ENCODE data around the gene ADAMTSL5. TPM values are rescaled to one million over a fixed set of nuclear protein-coding genes. Genes with fewer than 3 reads are reported as not detected.
A peak's percentile ranks its signal among the peaks of the same experiment; 100 is the strongest.

ADAMTSL5 gene
- total RNA-seq, 1 experiment from 2014 or later = 23.9 TPM

DNA sequence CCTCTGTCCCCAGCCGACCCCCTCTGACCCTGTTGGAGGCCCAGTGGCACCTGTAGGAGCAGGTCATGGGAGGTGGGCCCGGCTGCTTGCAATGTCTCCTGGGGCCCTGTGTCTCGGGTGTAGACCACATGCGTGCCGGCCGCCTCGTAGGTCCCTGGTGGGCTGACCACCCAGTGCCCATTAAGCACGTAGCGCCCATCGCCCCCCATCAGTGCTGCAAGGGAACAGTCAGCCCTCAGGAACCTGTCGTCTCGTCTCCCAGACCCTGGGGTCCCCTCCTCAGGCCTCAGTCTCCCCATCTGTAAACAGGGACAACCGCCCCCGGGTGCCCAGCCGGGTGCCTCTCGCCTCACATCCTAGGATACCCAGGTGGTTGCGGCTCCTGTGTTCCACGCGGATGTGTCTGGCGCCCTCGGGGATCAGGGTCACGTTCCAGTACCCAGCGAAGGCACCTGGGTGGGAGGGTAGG is 5.6 kb downstream of the ADAMTSL5 start:
- TF ChIP-seq, protein P1, sequence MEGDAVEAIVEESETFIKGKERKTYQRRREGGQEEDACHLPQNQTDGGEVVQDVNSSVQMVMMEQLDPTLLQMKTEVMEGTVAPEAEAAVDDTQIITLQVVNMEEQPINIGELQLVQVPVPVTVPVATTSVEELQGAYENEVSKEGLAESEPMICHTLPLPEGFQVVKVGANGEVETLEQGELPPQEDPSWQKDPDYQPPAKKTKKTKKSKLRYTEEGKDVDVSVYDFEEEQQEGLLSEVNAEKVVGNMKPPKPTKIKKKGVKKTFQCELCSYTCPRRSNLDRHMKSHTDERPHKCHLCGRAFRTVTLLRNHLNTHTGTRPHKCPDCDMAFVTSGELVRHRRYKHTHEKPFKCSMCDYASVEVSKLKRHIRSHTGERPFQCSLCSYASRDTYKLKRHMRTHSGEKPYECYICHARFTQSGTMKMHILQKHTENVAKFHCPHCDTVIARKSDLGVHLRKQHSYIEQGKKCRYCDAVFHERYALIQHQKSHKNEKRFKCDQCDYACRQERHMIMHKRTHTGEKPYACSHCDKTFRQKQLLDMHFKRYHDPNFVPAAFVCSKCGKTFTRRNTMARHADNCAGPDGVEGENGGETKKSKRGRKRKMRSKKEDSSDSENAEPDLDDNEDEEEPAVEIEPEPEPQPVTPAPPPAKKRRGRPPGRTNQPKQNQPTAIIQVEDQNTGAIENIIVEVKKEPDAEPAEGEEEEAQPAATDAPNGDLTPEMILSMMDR (IDR thresholded peaks at IDR 0.05; ENCODE audit: insufficient read depth in 1 of 2, low read depth in 1 of 2, low read length in 1 of 2, severe bottlenecking in 1 of 2, unreplicated experiment in 1 of 2) = no peak
- no peaks in the 10 kb centered on the region for H3K9me3 Mint-ChIP-seq (ENCODE audit: unreplicated experiment)
- no TSS peak for BruUV-seq (replicated peaks)
- no peaks in the 10 kb centered on the region for H3K27me3 ChIP-seq (replicated peaks; ENCODE audit: control insufficient read depth, insufficient read depth, low read length)
- peaks cover 12% of the 10 kb centered on the region for H3K4me1 Mint-ChIP-seq (ENCODE audit: low read depth, unreplicated experiment)
- H3K27ac Mint-ChIP-seq (ENCODE audit: unreplicated experiment) = peak overlapping the region; percentile 96
- ChIA-PET POLR2A (no interaction called here), CTCF (no interaction called here)
- no peak overlapping the region for H3K4me3 ChIP-seq (ENCODE audit: low read depth, low read length)
- peaks cover 32% of the 10 kb centered on the region for H3K4me1 ChIP-seq
- intact Hi-C loops (cut with micrococcal nuclease; ENCODE audit: unreplicated experiment) = no loop called here
- H3K4me3 Mint-ChIP-seq (ENCODE audit: unreplicated experiment) = peak overlapping the region; percentile 94
- H3K27me3 Mint-ChIP-seq (ENCODE audit: insufficient read depth, unreplicated experiment) = no peaks in the 10 kb centered on the region
- peaks cover 1% of the 10 kb centered on the region; the same call in 1 of the 2 replicates for H3K36me3 ChIP-seq (ENCODE audit: control insufficient read depth, insufficient read depth, low read length)
- DNase-seq = no peak
- H3K9me3 ChIP-seq = no peaks in the 10 kb centered on the region
- peaks cover 37% of the 10 kb centered on the region for H3K36me3 Mint-ChIP-seq (ENCODE audit: insufficient read depth, unreplicated experiment)

DNA sequence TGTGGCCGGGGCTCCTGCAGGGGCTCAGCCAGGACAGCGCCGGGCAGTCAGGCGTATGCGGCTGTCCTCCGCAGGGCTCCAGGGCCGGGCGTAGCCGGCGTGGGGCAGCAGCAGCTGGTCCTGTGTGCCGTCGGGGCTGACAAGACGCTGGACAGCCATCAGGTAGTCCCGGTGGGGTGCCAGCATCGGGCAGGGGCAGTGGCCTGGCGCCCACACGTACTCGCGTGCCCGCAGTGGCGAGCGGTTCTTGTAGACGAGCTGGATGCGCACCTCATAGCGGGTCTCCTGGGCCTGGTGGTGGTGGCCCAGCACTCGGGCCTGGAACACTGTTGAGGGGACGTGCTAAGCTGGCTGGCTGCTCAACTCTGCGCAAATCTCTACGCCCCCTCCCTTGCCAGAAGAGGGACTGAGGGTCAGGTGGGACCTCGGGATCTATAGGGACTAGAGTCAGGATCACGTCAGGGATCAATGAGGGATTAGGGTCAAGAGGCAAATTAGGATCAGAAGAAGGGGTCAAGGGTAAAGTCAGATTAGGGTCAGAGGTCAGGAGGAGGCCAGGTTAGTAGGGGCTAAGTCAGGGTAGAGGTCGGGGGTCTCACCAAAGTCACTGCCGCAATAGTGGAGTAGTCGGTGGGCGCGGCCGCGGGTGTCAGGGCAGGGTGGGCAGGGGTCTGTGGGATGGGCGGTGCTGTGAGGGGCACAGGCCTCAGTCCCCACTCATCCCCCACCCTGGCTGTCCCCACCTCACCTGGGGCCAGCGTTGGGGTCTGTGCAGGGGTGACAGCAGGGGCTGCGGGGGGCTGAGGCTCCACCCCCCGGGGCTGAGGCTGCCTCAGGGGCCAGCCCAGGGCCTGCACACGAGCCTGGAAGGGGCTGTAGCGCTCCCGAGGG is 6.6 kb downstream of the ADAMTSL5 start:
- peaks cover 12% of the 10 kb centered on the region for H3K4me1 Mint-ChIP-seq (ENCODE audit: low read depth, unreplicated experiment)
- peaks cover 46% of the 10 kb centered on the region for H3K36me3 Mint-ChIP-seq (ENCODE audit: insufficient read depth, unreplicated experiment)
- BruUV-seq (replicated peaks) = no TSS peak
- no peaks in the 10 kb centered on the region for H3K9me3 ChIP-seq
- H3K9me3 Mint-ChIP-seq (ENCODE audit: unreplicated experiment) = no peaks in the 10 kb centered on the region
- intact Hi-C loops (cut with micrococcal nuclease; ENCODE audit: unreplicated experiment) = no loop called here
- TF ChIP-seq, protein P1 (IDR thresholded peaks at IDR 0.05; ENCODE audit: insufficient read depth in 1 of 2, low read depth in 1 of 2, low read length in 1 of 2, severe bottlenecking in 1 of 2, unreplicated experiment in 1 of 2) = no peak
- H3K27ac Mint-ChIP-seq (ENCODE audit: unreplicated experiment) = peak overlapping the region; percentile 69
- no peak for DNase-seq
- no peak overlapping the region for H3K4me3 ChIP-seq (ENCODE audit: low read depth, low read length)
- H3K4me3 Mint-ChIP-seq (ENCODE audit: unreplicated experiment) = peak overlapping the region; percentile 17
- CTCF ChIA-PET = no interaction called here
- peaks cover 1% of the 10 kb centered on the region; the same call in 1 of the 2 replicates for H3K36me3 ChIP-seq (ENCODE audit: control insufficient read depth, insufficient read depth, low read length)
- no peaks in the 10 kb centered on the region for H3K27me3 ChIP-seq (replicated peaks; ENCODE audit: control insufficient read depth, insufficient read depth, low read length)
- POLR2A ChIA-PET = no interaction called here
- peaks cover 26% of the 10 kb centered on the region for H3K4me1 ChIP-seq
- no peaks in the 10 kb centered on the region for H3K27me3 Mint-ChIP-seq (ENCODE audit: insufficient read depth, unreplicated experiment)

DNA sequence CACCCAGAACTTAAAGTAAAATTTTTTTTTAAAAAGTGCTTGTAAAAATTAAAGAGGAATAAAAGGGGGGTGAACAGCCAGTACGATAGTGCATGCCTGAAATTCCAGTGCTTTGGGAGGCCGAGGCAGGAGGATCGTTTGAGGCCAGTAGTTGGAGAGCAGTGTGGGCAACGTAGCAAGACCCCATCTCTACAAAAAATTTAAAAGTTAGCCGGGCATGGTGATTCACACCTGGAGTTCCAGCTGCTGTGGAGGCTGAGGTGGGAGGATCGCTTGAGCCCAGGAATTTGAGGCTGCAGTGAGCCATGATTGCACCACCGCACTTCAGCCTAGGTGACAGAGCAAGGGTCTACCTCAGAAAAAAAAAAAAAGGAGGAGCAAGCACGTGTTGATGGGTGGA is 7.8 kb downstream of the ADAMTSL5 start:
- no peaks in the 10 kb centered on the region for H3K9me3 Mint-ChIP-seq (ENCODE audit: unreplicated experiment)
- no peaks in the 10 kb centered on the region for H3K27me3 Mint-ChIP-seq (ENCODE audit: insufficient read depth, unreplicated experiment)
- TF ChIP-seq, protein P1 (IDR thresholded peaks at IDR 0.05; ENCODE audit: insufficient read depth in 1 of 2, low read depth in 1 of 2, low read length in 1 of 2, severe bottlenecking in 1 of 2, unreplicated experiment in 1 of 2) = no peak
- POLR2A ChIA-PET = no interaction called here
- no peaks in the 10 kb centered on the region for H3K36me3 ChIP-seq (ENCODE audit: control insufficient read depth, insufficient read depth, low read length)
- peaks cover 4% of the 10 kb centered on the region; the same call in 1 of the 2 replicates for H3K9me3 ChIP-seq
- H3K27ac Mint-ChIP-seq (ENCODE audit: unreplicated experiment) = no peak overlapping the region
- H3K4me3 Mint-ChIP-seq (ENCODE audit: unreplicated experiment) = no peak overlapping the region
- H3K36me3 Mint-ChIP-seq (ENCODE audit: insufficient read depth, unreplicated experiment) = peaks cover 53% of the 10 kb centered on the region
- H3K27me3 ChIP-seq (replicated peaks; ENCODE audit: control insufficient read depth, insufficient read depth, low read length) = no peaks in the 10 kb centered on the region
- H3K4me3 ChIP-seq (ENCODE audit: low read depth, low read length) = no peak overlapping the region
- CTCF ChIA-PET = interaction anchor here (0.6 kb wide), 1 partner anchor 358 kb away, joined by 9 read pairs; no protein-coding TSS in a partner anchor
- BruUV-seq (replicated peaks) = no TSS peak
- H3K4me1 ChIP-seq = peaks cover 23% of the 10 kb centered on the region
- intact Hi-C loops (cut with micrococcal nuclease; ENCODE audit: unreplicated experiment) = no loop called here
- DNase-seq = no peak
- peaks cover 6% of the 10 kb centered on the region for H3K4me1 Mint-ChIP-seq (ENCODE audit: low read depth, unreplicated experiment)
